AG20443 (cell line): ENCODE measurements around the gene FABP6.
"Not testable (repeated sequence)": the region's sequence is repeated elsewhere in the genome, so short reads cannot be mapped to it uniquely, and the experiment has no call there.

ENCODE experiments used
- DNase-seq: peaks from one replicate; pipeline ENCODE4 v3.0.0; 2012; ENCODE audit warnings: low spot score, mixed read lengths

FABP6 gene

GRCh38 chr5:160221082-160221481 lies 8.2 kb upstream of the FABP6 start:
- DNase-seq, result no peak

- no peak for DNase-seq
Measured at GRCh38 chr5:160227012-160227411, 2.3 kb upstream of the FABP6 start.

GRCh38 chr5:160230686-160231527 lies 1.6 kb downstream of the FABP6 start:
- DNase-seq, result peak; percentile 52

- DNase-seq, result no peak
Measured at GRCh38 chr5:160231783-160232342, 2.6 kb downstream of the FABP6 start.

- DNase-seq, result no peak
Measured at GRCh38 chr5:160233215-160233614, 3.9 kb downstream of the FABP6 start.

GRCh38 chr5:160235731-160236130 lies 6.4 kb downstream of the FABP6 start:
- DNase-seq, result no peak

GRCh38 chr5:160237571-160238093 lies 8.3 kb downstream of the FABP6 start:
- no peak for DNase-seq

- no peak for DNase-seq
Measured at GRCh38 chr5:160240350-160240749, 11.0 kb downstream of the FABP6 start.

GRCh38 chr5:160242145-160242544 lies 12.8 kb downstream of the FABP6 start:
- DNase-seq, result no peak

- no peak for DNase-seq
Measured at GRCh38 chr5:160245506-160246086, 16.3 kb downstream of the FABP6 start.

GRCh38 chr5:160249570-160249969 lies 20.3 kb downstream of the FABP6 start:
- not testable (repeated sequence) for DNase-seq

GRCh38 chr5:160250226-160250625 lies 20.9 kb downstream of the FABP6 start:
- no peak for DNase-seq

GRCh38 chr5:160250826-160251225 lies 21.5 kb downstream of the FABP6 start:
- no peak for DNase-seq

GRCh38 chr5:160251406-160252155 lies 22.3 kb downstream of the FABP6 start:
- DNase-seq, result no peak

GRCh38 chr5:160252916-160253315 lies 23.6 kb downstream of the FABP6 start:
- DNase-seq, result no peak

- no peak for DNase-seq
Measured at GRCh38 chr5:160253441-160253840, 24.1 kb downstream of the FABP6 start.

- no peak for DNase-seq
Measured at GRCh38 chr5:160254706-160255105, 25.4 kb downstream of the FABP6 start.

GRCh38 chr5:160259341-160259740 lies 30.0 kb downstream of the FABP6 start:
- no peak for DNase-seq

GRCh38 chr5:160260006-160260775 lies 30.9 kb downstream of the FABP6 start:
- no peak for DNase-seq

- peak; percentile 36 for DNase-seq
Measured at GRCh38 chr5:160260881-160261815, 31.8 kb downstream of the FABP6 start.
